ENCODE measurements around the gene TBC1D22A. TPM values are rescaled to one million over a fixed set of nuclear protein-coding genes. Genes with fewer than 3 reads are reported as not detected.

Gene TBC1D22A
- total RNA-seq, 2 donors from 2014 or later = 29.5 to 34.8 TPM

DNA sequence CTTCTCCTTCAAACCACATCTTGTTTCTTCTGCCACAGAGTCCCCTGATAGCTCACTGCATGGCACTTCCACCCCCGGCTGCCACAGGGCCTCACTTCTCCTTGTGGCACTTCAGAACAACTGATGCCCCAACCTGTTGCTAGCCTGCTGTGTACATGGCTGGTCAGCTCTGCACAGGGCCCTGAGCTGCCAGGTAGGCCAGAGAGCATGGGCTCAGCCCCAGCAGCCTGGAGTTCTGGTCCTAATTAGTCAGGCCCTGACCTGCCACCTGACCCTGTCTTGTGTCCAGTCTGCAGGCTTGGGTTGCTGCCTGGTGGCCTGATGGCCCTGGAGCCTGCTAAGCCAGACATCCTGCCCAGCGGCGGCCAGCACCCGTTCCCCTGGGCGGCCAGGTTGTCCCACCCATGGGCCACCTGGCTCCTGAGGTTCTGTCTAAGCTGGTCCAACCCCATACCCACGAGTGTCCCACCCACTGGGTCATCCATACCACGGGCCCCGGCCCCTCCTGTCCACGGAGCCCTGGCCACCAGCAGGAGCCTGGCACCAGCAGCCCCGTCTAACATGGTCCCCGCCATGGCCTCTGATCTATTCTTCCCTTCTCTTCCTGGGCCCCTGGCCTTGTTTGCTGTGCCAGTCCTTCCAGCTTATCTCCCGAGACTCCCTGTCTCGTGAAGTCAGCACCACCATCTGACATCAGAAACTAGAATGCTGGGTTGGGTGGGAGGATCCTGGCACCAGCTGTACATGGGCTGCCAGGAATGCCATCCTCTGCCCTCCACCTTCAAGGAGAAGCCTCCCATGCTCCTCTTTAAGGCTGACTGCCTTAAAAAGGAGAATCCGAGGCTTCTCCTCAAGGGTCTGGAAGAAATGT lies 21.3 kb upstream of the TBC1D22A start:
- no peak overlapping the region for H3K4me3 Mint-ChIP-seq
- peaks cover 23% of the 10 kb centered on the region for H3K4me1 Mint-ChIP-seq (ENCODE audit: low read depth)
- no peaks in the 10 kb centered on the region for H3K9me3 Mint-ChIP-seq
- no peaks in the 10 kb centered on the region for H3K27me3 Mint-ChIP-seq (ENCODE audit: low read depth)
- ATAC-seq (replicated peaks in 1 of 2) (no peak), DNase-seq (no peak)
- no peak overlapping the region for H3K27ac Mint-ChIP-seq
- H3K36me3 Mint-ChIP-seq (ENCODE audit: insufficient read depth in 2 of 2) = peaks cover 0 to 10% of the 10 kb centered on the region in 2 donors

DNA sequence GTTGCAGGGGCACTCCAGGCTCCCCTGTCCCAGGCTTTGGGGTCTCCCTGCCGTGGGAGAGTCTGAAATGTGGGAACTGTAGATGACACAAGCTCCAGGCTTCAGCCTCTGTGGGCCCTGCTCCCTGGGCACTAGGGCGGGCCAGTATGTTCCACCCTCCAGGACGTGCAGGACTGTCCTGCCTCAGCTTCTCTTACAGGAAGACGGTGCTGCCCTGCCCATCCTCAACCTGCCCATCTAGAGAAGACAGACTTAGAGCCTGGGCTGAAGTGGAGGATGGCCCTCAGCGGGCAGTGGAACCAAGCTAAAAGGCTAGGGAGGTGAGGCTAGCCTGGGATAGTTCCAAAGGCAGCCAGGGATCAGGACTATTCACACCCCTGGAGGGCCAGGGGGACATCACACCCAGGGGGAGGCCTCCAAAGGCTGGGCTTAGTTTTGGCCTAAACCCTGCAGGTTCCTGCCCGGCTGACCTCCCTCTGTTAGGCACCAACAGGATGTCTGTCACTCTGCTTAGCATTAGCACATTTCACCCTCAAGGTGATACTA lies 20.4 kb upstream of the TBC1D22A start:
- no peak overlapping the region for H3K27ac Mint-ChIP-seq
- H3K4me3 Mint-ChIP-seq = no peak overlapping the region
- no peak for DNase-seq

DNA sequence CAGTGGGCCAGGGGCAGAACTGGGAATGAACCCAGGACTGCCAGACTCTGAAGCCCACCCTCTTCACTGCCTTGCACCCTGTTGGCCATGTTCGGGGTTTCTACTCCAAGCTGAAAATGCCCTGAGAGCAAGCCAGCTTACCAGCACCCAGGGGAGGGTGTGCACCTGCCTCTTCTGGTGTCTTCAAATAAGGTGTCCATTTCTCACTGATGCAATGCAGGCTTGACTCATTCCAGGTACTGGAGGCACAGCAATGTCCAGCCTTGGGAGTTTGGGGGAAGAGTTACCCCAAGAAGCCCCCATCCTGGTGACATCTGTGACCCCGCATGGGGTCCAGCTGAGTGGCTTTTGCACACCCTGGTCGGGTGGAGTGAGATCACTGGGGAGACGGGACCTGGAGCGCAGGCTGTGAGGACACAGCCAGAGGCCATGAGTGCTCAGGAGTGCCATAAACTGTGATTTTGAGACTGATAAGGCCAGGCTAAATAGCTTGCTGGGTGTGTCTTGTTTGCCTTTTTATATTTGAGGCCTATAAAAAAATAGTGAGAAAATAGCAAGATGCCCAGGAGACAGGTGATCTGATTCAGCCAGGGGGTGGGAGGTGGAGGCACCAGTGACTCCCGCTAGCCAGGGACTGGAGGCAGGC lies 19.8 kb upstream of the TBC1D22A start:
- DNase-seq = no peak
- ATAC-seq (replicated peaks in 1 of 2) = no peak
- Mint-ChIP-seq H3K4me1 (ENCODE audit: low read depth) (peaks cover 11% of the 10 kb centered on the region), H3K4me3 (no peak overlapping the region), H3K9me3 (no peaks in the 10 kb centered on the region), H3K27ac (no peak overlapping the region), H3K27me3 (ENCODE audit: low read depth) (no peaks in the 10 kb centered on the region), H3K36me3 (ENCODE audit: insufficient read depth in 2 of 2) (peaks cover 0 to 6% of the 10 kb centered on the region in 2 donors)

More for the DNA sequence above, 20.4 kb upstream of the TBC1D22A start:
- no peak for ATAC-seq (replicated peaks in 1 of 2)
- peaks cover 15% of the 10 kb centered on the region for H3K4me1 Mint-ChIP-seq (ENCODE audit: low read depth)
- peaks cover 0 to 9% of the 10 kb centered on the region in 2 donors for H3K36me3 Mint-ChIP-seq (ENCODE audit: insufficient read depth in 2 of 2)
- no peaks in the 10 kb centered on the region for H3K27me3 Mint-ChIP-seq (ENCODE audit: low read depth)
- H3K9me3 Mint-ChIP-seq = no peaks in the 10 kb centered on the region

DNA sequence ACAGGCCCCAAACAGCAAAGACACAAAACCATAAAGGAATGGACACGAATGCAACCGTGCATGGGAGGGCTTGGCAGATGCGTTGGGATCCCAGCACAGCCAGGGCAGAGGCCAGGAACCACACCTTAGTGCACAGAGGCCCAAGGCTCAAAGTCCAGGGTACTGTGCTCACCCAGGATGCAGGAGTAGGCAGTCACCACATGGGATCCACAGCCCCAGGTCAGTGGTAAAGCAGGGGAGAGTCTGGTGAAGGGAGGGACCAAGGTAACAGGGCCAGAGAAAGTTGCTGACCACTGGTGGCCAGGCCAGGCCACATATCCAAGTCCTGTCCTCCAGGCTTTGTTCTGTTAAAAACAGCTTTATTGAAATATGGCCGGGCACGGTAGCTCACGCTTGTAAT lies 17.9 kb upstream of the TBC1D22A start:
- ATAC-seq (replicated peaks in 1 of 2) = no peak
- peaks cover 0 to 6% of the 10 kb centered on the region in 2 donors for H3K36me3 Mint-ChIP-seq (ENCODE audit: insufficient read depth in 2 of 2)
- no peaks in the 10 kb centered on the region for H3K27me3 Mint-ChIP-seq (ENCODE audit: low read depth)
- peaks cover 12% of the 10 kb centered on the region for H3K4me1 Mint-ChIP-seq (ENCODE audit: low read depth)
- H3K9me3 Mint-ChIP-seq = no peaks in the 10 kb centered on the region
- no peak overlapping the region for H3K27ac Mint-ChIP-seq
- no peak overlapping the region for H3K4me3 Mint-ChIP-seq
- no peak for DNase-seq

DNA sequence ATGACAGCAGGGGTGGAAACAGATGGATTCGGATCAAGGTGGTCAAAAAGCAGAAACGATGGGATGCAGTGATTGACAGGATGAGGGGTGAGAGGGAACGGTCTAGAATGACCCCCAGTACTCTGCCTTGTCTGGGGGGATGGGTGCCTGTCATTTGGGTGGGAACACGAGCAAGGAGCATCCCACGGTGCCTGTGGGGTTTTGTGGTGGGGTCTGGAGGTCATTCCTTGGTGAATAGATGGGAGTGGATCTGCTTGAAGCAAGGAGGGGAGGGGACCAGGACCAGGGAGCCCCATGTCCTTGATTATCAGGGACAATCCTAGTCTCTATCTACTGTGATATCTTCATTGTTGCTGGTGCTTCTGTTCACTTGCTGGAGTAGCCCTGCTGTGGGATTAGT lies 16.3 kb upstream of the TBC1D22A start:
- Mint-ChIP-seq H3K27me3 (ENCODE audit: low read depth) (no peaks in the 10 kb centered on the region), H3K4me3 (no peak overlapping the region), H3K9me3 (no peaks in the 10 kb centered on the region), H3K27ac (no peak overlapping the region), H3K36me3 (ENCODE audit: insufficient read depth in 2 of 2) (peaks cover 0 to 6% of the 10 kb centered on the region in 2 donors), H3K4me1 (ENCODE audit: low read depth) (peaks cover 27% of the 10 kb centered on the region)
- no peak for DNase-seq
- ATAC-seq (replicated peaks in 1 of 2) = no peak

DNA sequence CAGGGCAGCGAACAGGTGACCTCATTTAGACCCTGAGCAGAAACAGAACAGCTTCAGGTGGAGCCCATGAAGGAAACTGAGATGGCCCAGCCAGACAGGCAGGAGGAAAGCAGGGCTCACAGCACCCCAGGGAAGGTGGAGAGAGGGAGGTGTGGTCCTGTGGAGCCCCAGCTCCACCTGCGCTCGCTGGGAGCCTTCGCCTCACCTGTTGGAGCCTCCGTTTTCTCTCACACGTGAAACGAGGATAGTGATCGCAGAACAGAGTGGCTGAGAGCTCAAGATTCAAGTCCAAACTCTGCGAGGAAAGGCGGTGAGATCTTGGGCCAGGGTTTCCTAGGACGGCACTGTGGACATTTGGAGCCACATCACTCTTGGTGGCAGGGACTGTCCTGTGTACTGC lies 15.8 kb upstream of the TBC1D22A start:
- H3K27ac Mint-ChIP-seq = no peak overlapping the region
- DNase-seq = no peak
- peaks cover 0 to 6% of the 10 kb centered on the region in 2 donors for H3K36me3 Mint-ChIP-seq (ENCODE audit: insufficient read depth in 2 of 2)
- no peaks in the 10 kb centered on the region for H3K9me3 Mint-ChIP-seq
- H3K27me3 Mint-ChIP-seq (ENCODE audit: low read depth) = no peaks in the 10 kb centered on the region
- no peak overlapping the region for H3K4me3 Mint-ChIP-seq
- peaks cover 29% of the 10 kb centered on the region for H3K4me1 Mint-ChIP-seq (ENCODE audit: low read depth)
- ATAC-seq (replicated peaks in 1 of 2) = no peak

DNA sequence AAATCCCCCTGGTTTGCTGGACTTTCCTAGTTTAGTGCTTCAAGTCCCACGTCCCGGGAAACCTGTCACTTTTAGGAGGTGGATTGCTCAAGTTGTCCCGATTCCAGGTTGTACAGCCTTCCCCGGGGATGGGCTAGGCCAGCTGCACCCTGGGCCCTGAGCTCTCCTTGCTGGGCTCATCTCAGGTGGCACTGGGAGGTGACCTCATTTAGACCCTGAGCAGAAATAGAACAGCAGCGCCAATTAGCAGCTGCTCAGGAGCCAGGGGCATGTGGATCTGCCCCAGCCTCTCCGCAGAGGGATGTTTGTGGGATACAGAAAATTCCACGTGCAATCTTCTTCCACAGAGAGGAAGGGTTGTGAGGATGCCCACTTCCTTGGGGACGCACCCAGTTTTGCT lies 14.8 kb upstream of the TBC1D22A start:
- Mint-ChIP-seq H3K4me3 (no peak overlapping the region), H3K36me3 (ENCODE audit: insufficient read depth in 2 of 2) (peaks cover 0 to 4% of the 10 kb centered on the region in 2 donors), H3K27me3 (ENCODE audit: low read depth) (no peaks in the 10 kb centered on the region), H3K27ac (no peak overlapping the region), H3K4me1 (ENCODE audit: low read depth) (peaks cover 29% of the 10 kb centered on the region), H3K9me3 (no peaks in the 10 kb centered on the region)
- ATAC-seq (replicated peaks in 1 of 2) (no peak), DNase-seq (no peak)

DNA sequence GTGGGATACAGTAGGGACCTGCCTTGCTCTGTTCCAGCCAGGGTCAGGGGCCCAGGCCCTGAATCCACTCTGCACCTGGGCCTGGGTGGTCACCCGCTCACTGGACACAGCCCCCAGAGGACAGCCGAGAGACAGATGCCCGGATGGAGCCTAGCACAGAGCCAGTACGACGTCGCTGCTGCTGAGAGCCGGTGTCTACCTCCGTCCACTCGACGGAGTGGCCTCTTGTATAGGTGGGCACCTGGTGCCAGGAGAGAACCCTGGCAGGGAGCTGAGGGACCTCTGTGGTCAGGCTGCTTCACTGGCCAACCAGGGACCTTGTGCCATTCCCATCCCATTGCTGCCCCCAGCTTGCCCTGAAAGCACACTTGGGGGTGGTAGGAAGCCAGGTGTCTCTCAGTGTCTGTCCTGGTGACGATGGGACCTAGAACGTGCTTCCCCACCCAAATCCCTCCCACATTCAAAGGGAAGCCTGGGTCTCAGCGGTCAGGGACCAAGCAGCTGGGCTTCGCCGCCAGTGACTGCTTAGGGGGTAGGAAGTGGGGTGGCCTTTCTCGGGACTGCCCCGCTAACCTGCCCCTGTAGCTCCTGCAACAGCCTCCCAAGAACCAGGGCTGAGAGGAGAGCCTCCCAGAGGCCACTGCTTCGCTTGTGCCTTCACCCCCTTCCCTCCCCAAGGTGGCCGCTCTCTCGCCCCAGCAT lies 14.1 kb upstream of the TBC1D22A start:
- ATAC-seq (replicated peaks in 1 of 2) (no peak), DNase-seq (no peak)
- H3K27me3 Mint-ChIP-seq (ENCODE audit: low read depth) = no peaks in the 10 kb centered on the region
- H3K27ac Mint-ChIP-seq = no peak overlapping the region
- no peaks in the 10 kb centered on the region for H3K36me3 Mint-ChIP-seq (ENCODE audit: insufficient read depth in 2 of 2)
- no peaks in the 10 kb centered on the region for H3K9me3 Mint-ChIP-seq
- peaks cover 29% of the 10 kb centered on the region for H3K4me1 Mint-ChIP-seq (ENCODE audit: low read depth)
- H3K4me3 Mint-ChIP-seq = peak overlapping the region in 1 of 2 donors; percentile 57

DNA sequence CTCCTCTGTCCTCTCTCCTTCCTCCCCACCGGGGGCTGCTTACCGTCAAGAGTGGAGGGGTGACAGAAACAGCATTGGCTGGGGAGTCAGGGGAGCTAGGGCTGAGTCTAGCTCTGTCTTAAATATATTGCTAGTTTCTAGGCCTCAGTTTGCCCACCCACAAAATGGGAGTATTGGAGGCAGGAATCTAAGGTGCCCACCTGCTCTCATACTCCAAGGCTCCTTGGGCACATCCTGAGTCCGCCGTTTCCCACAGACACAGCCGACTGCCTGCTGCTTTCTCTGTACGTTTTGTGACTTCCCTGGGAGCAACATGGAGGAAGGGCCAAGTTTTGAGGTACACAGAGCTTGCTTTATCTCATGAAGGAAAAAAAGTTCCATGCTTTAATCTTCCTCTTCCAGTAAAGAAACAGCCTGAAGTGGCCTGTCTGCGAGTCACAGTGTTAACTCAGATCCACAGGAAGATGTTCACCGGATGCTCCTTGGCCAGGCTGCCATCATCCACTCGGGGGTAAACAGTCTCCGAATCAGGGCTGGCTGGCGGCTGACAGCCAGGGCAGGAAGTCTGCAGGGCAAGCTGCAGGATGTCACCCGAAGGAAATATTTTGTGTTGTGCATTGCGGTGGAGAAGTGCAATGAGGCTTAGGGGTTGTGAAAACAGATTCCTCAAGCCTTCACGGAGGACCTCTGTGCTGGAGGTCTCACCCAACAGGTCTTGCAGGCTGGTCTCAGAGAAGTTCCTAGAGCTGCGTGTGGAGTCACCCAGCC lies 13.4 kb upstream of the TBC1D22A start:
- Mint-ChIP-seq H3K4me1 (ENCODE audit: low read depth) (peaks cover 32% of the 10 kb centered on the region), H3K4me3 (peak overlapping the region; percentile 57 to 71), H3K27me3 (ENCODE audit: low read depth) (no peaks in the 10 kb centered on the region), H3K9me3 (no peaks in the 10 kb centered on the region), H3K36me3 (ENCODE audit: insufficient read depth in 2 of 2) (no peaks in the 10 kb centered on the region), H3K27ac (peak overlapping the region; percentile 83)
- peak; percentile 23 to 70 for ATAC-seq (replicated peaks in 1 of 2)
- peak in 1 of 2 donors; percentile 45 for DNase-seq

DNA sequence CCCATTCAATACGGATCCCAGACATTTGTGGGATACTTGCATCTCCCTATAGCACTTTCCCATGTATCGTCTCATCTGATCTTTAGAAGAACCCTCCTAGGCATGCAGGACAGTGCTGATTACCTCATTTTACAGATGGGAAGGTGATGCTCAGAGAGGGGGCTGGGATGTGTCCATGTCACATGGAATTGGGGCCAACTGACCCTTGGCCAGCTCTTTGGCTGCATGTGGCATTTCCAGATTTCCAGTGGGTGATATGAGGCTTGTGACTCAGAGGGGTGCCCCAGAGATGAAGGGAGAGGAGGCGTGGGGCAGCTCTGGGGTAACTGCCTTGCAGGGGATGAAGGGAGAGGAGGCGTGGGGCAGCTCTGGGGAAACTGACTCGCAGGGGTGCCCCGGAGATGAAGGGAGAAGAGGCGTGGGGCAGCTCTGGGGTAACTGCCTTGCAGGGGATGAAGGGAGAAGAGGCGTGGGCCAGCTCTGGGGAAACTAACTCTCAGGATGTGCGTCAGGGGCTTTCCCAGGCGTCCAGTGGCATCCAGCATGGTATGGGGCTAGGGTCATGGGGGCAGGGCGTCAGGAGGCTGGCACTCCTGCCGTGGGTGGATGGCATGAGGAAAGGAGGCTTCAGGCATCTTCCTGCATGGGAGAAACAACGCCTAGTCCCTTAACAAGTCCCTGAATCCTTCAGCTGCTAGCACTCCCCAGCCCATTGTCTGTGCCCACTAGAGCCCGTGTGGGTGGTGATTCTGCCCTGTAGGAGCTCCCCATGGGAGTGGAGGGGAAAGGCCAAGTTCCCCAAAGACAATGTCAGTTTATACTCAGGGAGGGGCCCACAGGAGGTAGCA lies 12.5 kb upstream of the TBC1D22A start:
- H3K27ac Mint-ChIP-seq = peak overlapping the region; percentile 59
- no peak for DNase-seq
- no peaks in the 10 kb centered on the region for H3K9me3 Mint-ChIP-seq

DNA sequence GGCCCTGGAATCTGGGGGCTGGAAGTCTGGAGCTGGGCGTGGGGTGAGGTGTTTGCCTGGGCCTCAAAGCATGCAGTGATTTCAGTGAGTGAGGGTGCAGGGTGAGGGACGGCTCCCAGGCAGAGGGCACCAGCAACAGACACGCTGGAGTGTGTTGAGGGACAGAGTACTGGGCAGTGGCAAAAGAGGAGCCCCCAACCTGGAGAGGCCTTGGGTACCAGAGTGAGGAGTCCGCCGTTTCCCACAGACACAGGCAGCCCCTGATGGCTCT lies 12.0 kb upstream of the TBC1D22A start:
- H3K27ac Mint-ChIP-seq = peak overlapping the region; percentile 59

More for the DNA sequence above, 12.5 kb upstream of the TBC1D22A start:
- no peaks in the 10 kb centered on the region for H3K36me3 Mint-ChIP-seq (ENCODE audit: insufficient read depth in 2 of 2)
- peaks cover 37% of the 10 kb centered on the region for H3K4me1 Mint-ChIP-seq (ENCODE audit: low read depth)
- H3K4me3 Mint-ChIP-seq = peak overlapping the region; percentile 57 to 71
- H3K27me3 Mint-ChIP-seq (ENCODE audit: low read depth) = no peaks in the 10 kb centered on the region
- peak; percentile 26 to 48 for ATAC-seq (replicated peaks in 1 of 2)

More for the DNA sequence above, 12.0 kb upstream of the TBC1D22A start:
- Mint-ChIP-seq H3K36me3 (ENCODE audit: insufficient read depth in 2 of 2) (no peaks in the 10 kb centered on the region), H3K4me1 (ENCODE audit: low read depth) (peaks cover 37% of the 10 kb centered on the region), H3K9me3 (no peaks in the 10 kb centered on the region), H3K27me3 (ENCODE audit: low read depth) (no peaks in the 10 kb centered on the region), H3K4me3 (peak overlapping the region; percentile 57 to 71)
- ATAC-seq (replicated peaks in 1 of 2) (no peak), DNase-seq (no peak)

Measured in activated T-cell treated with anti-CD3 and anti-CD28 coated beads, Interleukin-2, amount 50 U/mL, for 72 hours (primary cell).